Loucy (cell line): Measurements from ENCODE around the gene XRCC1.

ENCODE experiments used
- H2AFZ ChIP-seq: fragments of 200-600 bp; sonication (generic); 2 replicates; pipeline ENCODE4 v1.6.0; 2016; ENCODE audit warnings: antibody characterized with exemption, mild to moderate bottlenecking, low read length, moderate library complexity
- H3F3A ChIP-seq: fragments of 200-600 bp; 2 replicates; pipeline ENCODE4 v1.6.0; 2016; ENCODE audit warnings: antibody characterized with exemption, low read depth, mild to moderate bottlenecking
- H3K27me3 ChIP-seq: fragments of 200-600 bp; sonication (generic); 2 replicates; pipeline ENCODE4 v1.6.1; 2014; ENCODE audit warnings: low read length, mild to moderate bottlenecking; ENCODE audit not compliant: insufficient read depth, poor library complexity, severe bottlenecking
- H3K36me3 ChIP-seq: fragments of 200-600 bp; sonication (generic); 2 replicates; pipeline ENCODE4 v1.6.1; 2016; ENCODE audit warnings: low read length; ENCODE audit not compliant: insufficient read depth
- H3K4me1 ChIP-seq: fragments of 200-600 bp; sonication (generic); 2 replicates; pipeline ENCODE4 v1.5.1; 2014; ENCODE audit warnings: low read length, mild to moderate bottlenecking; ENCODE audit not compliant: insufficient read depth, poor library complexity, severe bottlenecking
- H3K4me2 ChIP-seq: fragments of 200-600 bp; sonication (generic); 2 replicates; pipeline ENCODE4 v1.6.0; 2014; ENCODE audit warnings: antibody characterized with exemption, low read length, low read depth, mild to moderate bottlenecking; ENCODE audit not compliant: poor library complexity, severe bottlenecking
- H3K4me3 ChIP-seq: fragments of 200-600 bp; sonication (generic); 2 replicates; pipeline ENCODE4 v1.5.1; 2014; ENCODE audit warnings: low read length, mild to moderate bottlenecking, mixed read lengths; ENCODE audit not compliant: poor library complexity, severe bottlenecking
- H3K79me2 ChIP-seq: fragments of 200-600 bp; sonication (generic); 2 replicates; pipeline ENCODE4 v1.6.1; 2014; ENCODE audit warnings: low read length; ENCODE audit not compliant: insufficient read depth
- H3K9ac ChIP-seq: fragments of 200-600 bp; sonication (generic); 2 replicates; pipeline ENCODE4 v1.6.0; 2014; ENCODE audit warnings: mild to moderate bottlenecking, low read depth, low read length, moderate library complexity; ENCODE audit not compliant: poor library complexity, severe bottlenecking
- H3K9me2 ChIP-seq: fragments of 200-600 bp; sonication (generic); replicated peaks from 2 replicates; pipeline ENCODE4 v1.6.1; 2016; ENCODE audit warnings: low read depth, low read length, mixed read lengths
- H3K9me3 ChIP-seq: fragments of 200-600 bp; sonication (generic); 2 replicates; pipeline ENCODE4 v1.6.1; 2014; ENCODE audit warnings: mild to moderate bottlenecking, antibody characterized with exemption, low read length, low read depth; ENCODE audit not compliant: insufficient read depth
- H4K20me1 ChIP-seq: fragments of 200-600 bp; sonication (generic); 2 replicates; pipeline ENCODE4 v1.6.0; 2014; ENCODE audit warnings: antibody characterized with exemption, low read length, mild to moderate bottlenecking; ENCODE audit not compliant: insufficient read depth, poor library complexity, severe bottlenecking
- EZH2phosphoT487 ChIP-seq: fragments of 200-600 bp; IDR thresholded peaks from 2 replicates; pipeline ENCODE4 v1.6.1; 2018; ENCODE audit warnings: antibody characterized with exemption, mild to moderate bottlenecking, moderate library complexity, borderline replicate concordance
- TF ChIP-seq, protein P1 (sequence below): fragments of 200-600 bp; sonication (generic); conservative IDR thresholded peaks from 2 replicates; pipeline ENCODE4 v1.5.1; 2014; ENCODE audit warnings: mild to moderate bottlenecking, antibody characterized with exemption, low read length

XRCC1 gene

DNA sequence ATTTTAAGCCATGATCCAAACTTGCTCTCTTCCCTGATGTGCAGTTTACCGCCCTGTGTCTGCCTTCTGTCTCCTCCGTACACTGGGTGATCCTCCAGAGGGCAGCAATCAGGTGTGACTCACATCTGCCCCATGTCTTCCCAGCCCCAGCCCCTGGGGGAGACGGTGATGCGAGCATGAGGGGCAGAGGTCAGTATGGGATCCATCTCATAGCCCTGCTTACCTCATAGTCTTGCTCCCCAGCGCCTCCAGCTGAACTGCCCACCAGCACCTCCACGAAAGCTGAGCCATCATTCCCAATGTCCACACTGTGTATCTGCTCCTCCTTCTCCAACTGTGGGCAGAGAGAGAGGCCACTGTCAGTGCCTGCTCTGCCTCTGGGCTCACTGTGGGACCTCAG is 14.6 kb downstream of the XRCC1 start:
- H3F3A ChIP-seq, result peaks cover 19% of the 10 kb centered on the region
- H3K27me3 ChIP-seq, result no peaks in the 10 kb centered on the region
- peak overlapping the region; percentile 58 for H3K9ac ChIP-seq

DNA sequence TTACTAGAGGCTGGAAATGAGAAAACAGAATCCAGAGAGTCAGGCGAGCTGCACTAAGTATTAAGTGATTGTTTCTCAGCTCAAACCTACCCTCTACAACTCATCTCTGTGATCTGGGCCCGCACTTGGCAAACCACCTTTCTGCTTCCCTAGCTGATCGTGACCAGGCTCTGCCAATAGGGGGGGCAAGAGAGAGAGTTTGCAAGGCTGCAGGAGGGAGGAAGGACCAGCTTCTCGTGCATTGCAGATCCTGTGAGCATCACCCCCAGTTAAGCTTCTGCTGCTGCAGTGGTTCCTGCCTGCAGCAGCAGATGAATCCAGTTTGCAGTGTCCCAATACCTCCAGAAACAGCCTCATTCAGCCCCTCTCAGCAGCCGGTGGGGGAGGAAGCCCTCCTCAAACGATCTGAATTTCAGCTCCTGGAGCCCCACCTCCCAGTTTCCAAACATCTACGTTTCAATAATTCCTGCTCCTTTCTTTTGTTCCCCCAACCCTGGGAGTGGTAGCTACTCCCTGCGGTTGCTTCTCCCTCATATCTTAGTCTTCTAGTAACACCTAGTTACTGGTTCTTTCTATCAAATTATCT is 20.0 kb downstream of the XRCC1 start:
- Histone ChIP-seq H3K9ac (no peak overlapping the region), H3K79me2 (peaks cover 6% of the 10 kb centered on the region; the same call in 1 of the 2 replicates), H3K4me3 (no peak overlapping the region), H3K9me2 (no peaks in the 10 kb centered on the region), H2AFZ (no peak overlapping the region), H3F3A (no peaks in the 10 kb centered on the region), H3K36me3 (peaks cover 51% of the 10 kb centered on the region; the same call in 1 of the 2 replicates), H4K20me1 (no peaks in the 10 kb centered on the region), H3K4me2 (no peak overlapping the region), H3K9me3 (no peaks in the 10 kb centered on the region), H3K27me3 (no peaks in the 10 kb centered on the region), H3K4me1 (peaks cover 1% of the 10 kb centered on the region)
- TF ChIP-seq, protein P1, sequence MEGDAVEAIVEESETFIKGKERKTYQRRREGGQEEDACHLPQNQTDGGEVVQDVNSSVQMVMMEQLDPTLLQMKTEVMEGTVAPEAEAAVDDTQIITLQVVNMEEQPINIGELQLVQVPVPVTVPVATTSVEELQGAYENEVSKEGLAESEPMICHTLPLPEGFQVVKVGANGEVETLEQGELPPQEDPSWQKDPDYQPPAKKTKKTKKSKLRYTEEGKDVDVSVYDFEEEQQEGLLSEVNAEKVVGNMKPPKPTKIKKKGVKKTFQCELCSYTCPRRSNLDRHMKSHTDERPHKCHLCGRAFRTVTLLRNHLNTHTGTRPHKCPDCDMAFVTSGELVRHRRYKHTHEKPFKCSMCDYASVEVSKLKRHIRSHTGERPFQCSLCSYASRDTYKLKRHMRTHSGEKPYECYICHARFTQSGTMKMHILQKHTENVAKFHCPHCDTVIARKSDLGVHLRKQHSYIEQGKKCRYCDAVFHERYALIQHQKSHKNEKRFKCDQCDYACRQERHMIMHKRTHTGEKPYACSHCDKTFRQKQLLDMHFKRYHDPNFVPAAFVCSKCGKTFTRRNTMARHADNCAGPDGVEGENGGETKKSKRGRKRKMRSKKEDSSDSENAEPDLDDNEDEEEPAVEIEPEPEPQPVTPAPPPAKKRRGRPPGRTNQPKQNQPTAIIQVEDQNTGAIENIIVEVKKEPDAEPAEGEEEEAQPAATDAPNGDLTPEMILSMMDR, result peak; percentile 91
- TF ChIP-seq EZH2phosphoT487, result no peak

More for the DNA sequence above, 14.6 kb downstream of the XRCC1 start:
- Histone ChIP-seq H3K9me2 (no peaks in the 10 kb centered on the region), H3K9me3 (no peaks in the 10 kb centered on the region), H3K4me2 (peak overlapping the region; percentile 68), H3K4me3 (no peak overlapping the region), H4K20me1 (no peaks in the 10 kb centered on the region), H3K4me1 (peaks cover 51% of the 10 kb centered on the region), H3K79me2 (peaks cover 36% of the 10 kb centered on the region), H2AFZ (no peak overlapping the region), H3K36me3 (peaks cover 9% of the 10 kb centered on the region; the same call in 1 of the 2 replicates)
- TF ChIP-seq EZH2phosphoT487, result no peak
- TF ChIP-seq, protein P1, result peak; percentile 69

DNA sequence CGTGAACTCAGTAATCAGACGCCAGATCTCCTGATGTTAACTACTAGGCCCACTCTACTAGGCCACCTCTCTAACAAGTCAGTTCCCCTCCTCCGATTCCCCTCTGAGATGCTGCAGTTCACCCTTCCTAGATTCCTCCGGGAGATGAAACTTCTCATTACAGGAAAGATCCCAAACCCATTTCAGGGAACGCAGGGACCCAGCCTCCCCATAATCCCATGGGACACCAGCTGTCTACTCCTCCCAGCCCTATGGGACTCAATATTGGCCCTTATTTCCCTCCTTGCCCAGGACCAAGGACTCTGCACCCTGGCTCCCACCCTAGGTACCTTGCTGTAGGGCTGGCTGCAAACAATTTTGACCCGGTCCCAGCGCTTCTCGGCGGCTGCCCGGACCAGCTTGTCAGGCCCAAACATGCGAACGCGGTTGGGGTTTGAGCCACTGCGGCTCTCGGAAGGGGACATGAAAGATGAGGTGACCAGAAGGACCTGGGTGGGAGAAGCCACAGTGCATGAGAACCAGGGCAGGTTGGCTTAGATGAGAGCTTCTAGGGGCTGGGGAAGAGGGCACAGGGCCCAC is 20.9 kb downstream of the XRCC1 start:
- Histone ChIP-seq H3K36me3 (peaks cover 53% of the 10 kb centered on the region; the same call in 1 of the 2 replicates), H3F3A (no peaks in the 10 kb centered on the region), H3K9me3 (no peaks in the 10 kb centered on the region), H3K9me2 (no peaks in the 10 kb centered on the region), H3K4me3 (no peak overlapping the region), H3K4me2 (no peak overlapping the region), H2AFZ (no peak overlapping the region), H3K79me2 (0 out of 2 replicates have a peak, but pooled peaks cover 5% of the 10 kb centered on the region), H4K20me1 (no peaks in the 10 kb centered on the region), H3K27me3 (no peaks in the 10 kb centered on the region), H3K9ac (no peak overlapping the region), H3K4me1 (no peaks in the 10 kb centered on the region)
- TF ChIP-seq EZH2phosphoT487, result no peak
- TF ChIP-seq, protein P1, result no peak
